GM10266 (cell line): ENCODE results near the gene HOXA6.

Source experiments
- DNase-seq: peaks from one replicate; pipeline ENCODE4 v3.0.0; 2012; ENCODE audit errors: extremely low spot score
- CTCF ChIP-seq: IDR thresholded peaks from 2 replicates; pipeline ENCODE4 v1.5.1; 2012; ENCODE audit warnings: mild to moderate bottlenecking, low read depth; ENCODE audit not compliant: control insufficient read depth, insufficient read depth; ENCODE audit errors: missing control alignments

Gene HOXA6

DNA sequence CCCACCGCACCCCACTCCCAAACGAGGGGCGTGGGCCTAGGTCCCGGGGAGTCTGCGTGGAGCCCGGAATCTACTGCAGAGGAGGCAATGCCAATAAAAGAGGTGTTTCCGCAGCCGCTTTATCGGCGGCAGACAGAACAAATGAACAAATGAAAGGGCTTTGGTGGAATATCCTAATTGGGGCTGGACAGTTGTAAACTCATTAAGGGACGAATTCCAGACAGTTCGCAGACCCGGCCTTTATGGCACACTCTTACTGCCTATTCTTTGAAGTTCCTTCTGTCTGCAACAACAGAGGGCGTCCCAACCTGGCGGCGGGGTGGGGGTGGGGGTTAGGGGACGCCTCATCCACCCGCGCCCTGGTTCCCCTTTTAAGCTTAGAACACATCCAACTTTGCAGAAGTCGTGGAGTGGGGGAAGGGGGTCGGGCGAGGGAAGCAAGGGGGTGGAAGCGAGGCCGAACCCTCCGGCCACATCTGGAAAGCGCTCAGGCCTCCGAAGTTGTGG, 13.7 kb upstream of the HOXA6 start:
- TF ChIP-seq CTCF, result no peak
- no peak for DNase-seq

- DNase-seq, result peak; percentile 91
These were observed 13.1 kb upstream of the HOXA6 start for GRCh38 chr7:27160546-27161213.

GRCh38 chr7:27160145-27160545, 12.6 kb upstream of the HOXA6 start:
- no peak for TF ChIP-seq CTCF
- DNase-seq, result no peak

More at GRCh38 chr7:27160546-27161213, 13.1 kb upstream of the HOXA6 start:
- peak; percentile 98 for TF ChIP-seq CTCF

DNA sequence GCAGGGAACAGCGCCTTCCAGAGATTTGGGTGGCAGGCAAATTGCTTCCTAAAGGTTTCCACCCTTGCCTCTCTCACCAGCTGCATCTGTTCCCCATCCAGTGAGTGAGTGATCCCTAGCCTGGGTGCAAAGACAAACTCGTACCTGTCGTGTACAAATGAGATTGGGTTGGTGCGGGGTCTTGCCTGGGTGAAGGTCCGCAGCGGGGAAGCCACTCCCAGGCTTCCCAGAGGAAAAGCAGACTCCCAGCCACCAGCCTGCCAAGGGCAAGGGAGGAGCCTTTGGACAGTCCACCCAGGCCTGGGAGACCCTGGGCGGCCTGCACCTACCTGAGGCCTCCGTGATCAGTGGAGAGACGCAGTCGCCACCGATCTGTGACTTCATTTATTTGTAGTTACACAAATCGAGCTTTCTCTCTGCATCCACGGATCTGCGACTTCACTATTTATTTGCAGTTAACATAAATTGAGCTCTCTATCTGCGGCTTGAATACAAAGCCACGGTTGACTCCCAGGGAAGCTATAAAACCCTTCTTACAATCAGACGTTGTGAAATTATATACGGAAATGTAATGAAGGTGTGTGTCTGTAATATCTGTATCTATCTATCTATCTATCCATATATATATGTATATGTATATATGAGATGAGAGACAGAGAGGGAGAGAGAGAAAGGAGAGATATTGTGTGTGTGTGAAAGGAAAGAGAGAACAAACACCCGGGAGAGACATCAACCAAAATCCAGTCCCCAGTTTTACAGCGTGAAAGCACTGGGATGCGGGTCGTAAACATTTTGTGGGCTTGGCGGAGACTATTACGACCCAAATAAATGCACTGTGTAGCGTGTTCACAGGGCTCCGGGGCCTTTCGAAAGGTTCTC, 11.9 kb upstream of the HOXA6 start:
- no peak for TF ChIP-seq CTCF
- no peak for DNase-seq

DNA sequence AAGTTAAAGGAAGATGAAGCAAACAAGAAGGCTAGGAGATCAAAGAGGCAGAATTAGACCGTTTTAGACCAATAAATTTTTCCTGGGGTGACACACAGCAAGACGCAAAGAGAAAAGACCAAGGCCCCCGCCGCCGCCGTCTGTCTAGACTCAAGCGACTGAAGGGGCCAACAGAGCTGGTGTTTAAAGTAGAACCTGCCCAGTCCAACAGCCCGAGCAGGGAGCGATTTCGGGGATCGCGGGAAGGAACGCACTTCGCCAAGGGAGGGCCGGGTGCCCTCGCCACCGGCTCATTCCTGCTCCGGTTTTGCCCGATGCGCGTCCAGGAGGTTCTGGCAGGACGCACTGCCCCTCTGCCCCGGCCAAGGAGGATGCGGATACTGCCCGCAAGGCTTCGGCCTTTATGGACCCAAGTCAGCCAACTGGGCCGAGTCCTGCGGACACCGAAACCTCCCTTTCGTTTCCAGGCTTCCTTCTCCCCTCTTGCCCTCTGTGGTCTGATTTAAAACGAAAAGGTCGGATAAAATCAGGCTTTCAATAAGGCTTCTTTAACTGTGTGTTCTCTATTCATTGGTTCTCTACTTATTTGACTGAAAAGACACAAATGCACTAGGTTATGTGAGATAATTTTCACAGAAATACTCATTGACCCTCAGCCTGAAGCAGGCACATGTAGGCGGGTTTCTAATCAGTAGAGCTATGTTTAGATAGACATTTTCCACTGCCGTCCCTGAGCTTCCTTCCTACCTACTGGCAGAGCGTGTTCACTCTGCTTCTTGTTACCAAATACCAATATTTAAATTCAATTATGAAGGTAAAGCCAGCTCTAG, 11.1 kb upstream of the HOXA6 start:
- TF ChIP-seq CTCF, result no peak
- DNase-seq, result no peak

DNA sequence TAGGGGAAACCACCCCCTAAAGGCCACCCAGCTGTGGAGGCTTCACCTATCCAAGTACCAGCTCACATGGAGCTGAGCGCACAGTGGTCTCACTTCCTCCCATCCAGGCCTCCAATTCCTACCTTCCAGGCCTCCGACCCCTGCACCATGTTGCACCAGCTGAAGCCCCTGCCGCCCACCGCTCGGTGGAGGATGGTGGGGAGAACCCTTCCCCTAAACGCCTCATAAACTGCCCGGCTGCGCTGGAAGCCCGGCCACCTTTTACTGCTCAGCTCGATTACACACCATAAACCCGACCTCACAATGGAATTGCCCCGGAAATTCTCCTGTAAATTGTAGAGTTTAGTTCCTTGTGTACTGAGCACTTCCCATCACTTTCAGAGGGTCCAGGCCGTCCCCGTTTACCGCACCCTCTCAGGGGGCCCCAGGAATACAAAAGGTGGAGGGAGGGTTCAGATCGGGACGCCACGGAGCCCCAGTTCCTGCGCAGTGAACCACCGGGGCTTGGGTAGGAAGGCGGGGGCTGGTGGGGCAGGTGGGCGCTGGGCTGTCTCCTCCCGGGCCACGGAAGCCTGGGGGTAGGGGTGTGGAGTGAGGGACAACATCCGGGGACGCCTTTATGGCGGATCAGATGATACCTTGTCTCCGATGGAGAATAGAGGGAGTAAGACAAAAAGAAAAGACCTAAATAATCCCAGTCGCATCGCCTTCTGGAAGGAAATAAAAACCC, 10.3 kb upstream of the HOXA6 start:
- TF ChIP-seq CTCF, result no peak
- no peak for DNase-seq
